NOMO-1 (cell line): ENCODE data around the gene PLEKHA3.
"Not testable (repeated sequence)": the region's sequence is repeated elsewhere in the genome, so short reads cannot be mapped to it uniquely, and the experiment has no call there.

Experiments used
- DNase-seq, 2 experiments: peaks; one replicate each; lab custom pipeline; 2025; ENCODE audit not compliant: unreplicated experiment in 2 of 2; lab: John Stamatoyannopoulos, UW

Gene PLEKHA3

GRCh38 chr2:178522950-178523595 is 42.8 kb downstream of the PLEKHA3 start:
- DNase-seq, result peak; percentile 93 to 94

- peak in 1 of 2 experiments; percentile 14 for DNase-seq
These were observed 43.4 kb downstream of the PLEKHA3 start for GRCh38 chr2:178523596-178524134.

DNA sequence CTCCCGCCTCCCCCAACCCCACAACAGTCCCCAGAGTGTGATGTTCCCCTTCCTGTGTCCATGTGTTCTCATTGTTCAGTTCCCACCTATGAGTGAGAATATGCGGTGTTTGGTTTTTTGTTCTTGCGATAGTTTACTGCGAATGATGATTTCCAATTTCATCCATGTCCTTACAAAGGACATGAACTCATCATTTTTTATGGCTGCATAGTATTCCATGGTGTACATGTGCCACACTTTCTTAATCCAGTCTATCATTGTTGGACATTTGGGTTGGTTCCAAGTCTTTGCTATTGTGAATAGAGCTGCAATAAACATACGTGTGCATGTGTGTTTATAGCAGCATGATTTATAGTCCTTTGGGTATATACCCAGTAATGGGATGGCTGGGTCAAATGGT is 44.8 kb downstream of the PLEKHA3 start:
- not testable (repeated sequence) for DNase-seq

DNA sequence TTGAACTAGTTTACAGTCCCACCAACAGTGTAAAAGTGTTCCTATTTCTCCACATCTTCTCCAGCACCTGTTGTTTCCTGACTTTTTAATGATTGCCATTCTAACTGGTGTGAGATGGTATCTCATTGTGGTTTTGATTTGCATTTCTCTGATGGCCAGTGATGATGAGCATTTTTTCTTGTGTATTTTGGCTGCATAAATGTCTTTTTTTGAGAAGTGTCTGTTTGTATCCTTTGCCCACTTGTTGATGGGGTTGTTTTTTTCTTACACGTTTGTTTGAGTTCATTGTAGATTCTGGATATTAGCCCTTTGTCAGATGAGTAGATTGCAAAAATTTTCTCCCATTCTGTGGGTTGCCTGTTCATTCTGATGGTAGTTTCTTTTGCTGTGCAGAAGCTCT is 45.2 kb downstream of the PLEKHA3 start:
- not testable (repeated sequence) for DNase-seq

DNA sequence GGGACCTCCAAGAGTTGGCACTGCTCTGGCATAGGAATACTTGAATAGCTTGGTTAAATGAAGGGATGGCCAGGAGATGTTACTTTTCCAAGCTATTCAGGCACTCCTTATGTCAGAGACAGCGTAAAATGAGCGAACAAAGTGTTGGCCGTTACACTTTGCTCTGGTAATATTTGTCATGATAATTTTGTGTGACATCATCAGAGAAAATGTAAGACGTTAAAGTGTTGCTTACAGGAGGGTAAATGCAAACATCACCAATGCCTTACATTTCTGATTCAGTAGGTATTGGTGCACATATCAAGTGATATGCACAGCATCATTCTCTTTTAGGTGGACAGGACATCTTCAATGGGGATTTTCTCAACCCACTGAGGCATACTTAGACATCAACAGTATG is 46.0 kb downstream of the PLEKHA3 start:
- DNase-seq, result no peak

DNA sequence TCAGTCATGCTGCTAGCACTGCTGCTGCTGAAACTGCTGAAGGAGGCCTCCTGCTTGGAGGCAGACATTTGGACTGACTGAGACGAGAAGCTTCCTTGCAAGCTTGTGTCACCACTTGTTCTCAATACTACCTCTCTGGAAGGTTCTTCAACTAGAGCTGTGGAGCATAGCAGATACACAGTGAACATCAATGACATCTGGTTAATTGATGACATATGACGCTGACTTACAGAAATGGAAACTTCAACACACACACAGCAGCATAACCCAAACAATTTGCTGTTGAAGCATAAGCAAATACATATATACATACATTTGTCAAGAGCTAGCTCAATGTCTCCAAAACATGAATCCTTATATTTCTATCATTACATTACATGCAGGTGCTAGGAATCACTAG is 47.3 kb downstream of the PLEKHA3 start:
- no peak for DNase-seq

GRCh38 chr2:178528647-178529046 is 48.4 kb downstream of the PLEKHA3 start:
- DNase-seq, result no peak

DNA sequence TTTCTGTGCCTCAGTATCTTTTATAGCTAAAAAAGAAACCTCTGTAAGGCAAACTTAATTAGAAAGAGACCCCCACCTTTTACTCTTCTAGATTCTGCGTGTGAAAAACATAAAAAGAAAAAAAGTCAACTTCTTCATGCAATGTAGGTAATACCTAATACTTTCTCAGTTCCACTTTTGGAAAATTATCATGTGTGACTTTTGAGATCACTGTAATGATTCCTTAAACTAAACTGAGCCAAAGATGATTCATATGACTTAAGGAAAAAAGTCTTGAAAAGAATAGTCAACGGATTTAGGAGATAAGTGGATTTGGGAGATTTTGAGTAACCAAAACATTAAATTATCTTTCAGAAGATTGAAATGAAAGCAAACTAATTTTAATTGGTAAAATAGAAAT is 48.9 kb downstream of the PLEKHA3 start:
- DNase-seq, result no peak

GRCh38 chr2:178530131-178530530 is 49.9 kb downstream of the PLEKHA3 start:
- peak; percentile 9 to 68 for DNase-seq

- peak; percentile 88 to 93 for DNase-seq
These were observed 50.4 kb downstream of the PLEKHA3 start for GRCh38 chr2:178530625-178531142.

- DNase-seq, result peak in 1 of 2 experiments; percentile 25
These were observed 50.9 kb downstream of the PLEKHA3 start for GRCh38 chr2:178531168-178531567.

DNA sequence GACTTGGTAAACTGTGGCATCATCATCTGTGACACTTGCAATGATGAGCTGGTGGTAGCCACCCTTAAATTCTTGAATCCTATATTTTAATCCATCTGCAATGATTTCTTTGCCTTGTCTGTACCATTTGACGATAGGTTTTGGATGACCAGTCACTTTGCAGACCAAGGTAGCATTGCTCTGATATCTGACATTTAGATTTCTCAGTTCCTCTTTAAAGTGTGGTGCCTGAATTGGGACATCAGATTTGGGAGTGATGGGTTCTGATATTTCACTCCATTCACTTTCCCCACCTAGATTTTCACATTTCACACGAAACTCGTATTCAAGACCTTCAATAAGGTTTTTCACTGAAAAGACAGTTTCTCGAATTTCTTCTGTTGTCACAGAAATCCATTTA is 55.8 kb downstream of the PLEKHA3 start:
- DNase-seq, result no peak

GRCh38 chr2:178542161-178542560 is 61.9 kb downstream of the PLEKHA3 start:
- no peak for DNase-seq

- no peak for DNase-seq
These were observed 62.3 kb downstream of the PLEKHA3 start for GRCh38 chr2:178542569-178542968.

DNA sequence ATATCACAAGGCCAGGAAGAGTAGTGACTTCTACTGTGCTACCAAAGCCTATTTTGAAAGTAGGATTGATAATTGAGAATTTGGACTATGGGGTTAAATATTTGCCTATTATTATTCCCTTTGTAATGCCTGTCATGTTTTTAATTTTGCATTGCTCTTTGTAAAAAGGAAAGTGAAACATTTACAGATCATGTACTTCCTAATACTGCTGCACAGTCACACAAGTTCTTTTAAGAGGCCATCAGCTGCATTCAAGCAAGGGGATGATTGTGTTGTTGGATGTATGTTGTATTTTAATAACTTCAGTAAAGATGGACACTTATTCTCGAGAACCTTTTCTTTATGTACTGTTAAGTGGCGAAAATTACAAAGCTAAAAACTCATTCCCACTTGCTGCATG is 70.1 kb downstream of the PLEKHA3 start:
- DNase-seq, result no peak

GRCh38 chr2:178553047-178553446 is 72.8 kb downstream of the PLEKHA3 start:
- DNase-seq, result no peak
